ENCODE data around the gene TJAP1. TPM values are rescaled to one million over a fixed set of nuclear protein-coding genes. Genes with fewer than 3 reads are reported as not detected.
A peak's percentile ranks its signal among the peaks of the same experiment; 100 is the strongest.
"Not testable (repeated sequence)": the region's sequence is repeated elsewhere in the genome, so short reads cannot be mapped to it uniquely, and the experiment has no call there.

The TJAP1 gene
- total RNA-seq, 6 experiments from 2014 or later, result 9.2 to 16.0 (median 12.9) TPM

GRCh38 chr6:43497129-43497396, 19.7 kb downstream of the TJAP1 start:
- DNase-seq, result no peak

GRCh38 chr6:43497689-43498088, 20.3 kb downstream of the TJAP1 start:
- 93% methylated on average over 7 of the region's 12 CpGs for WGBS (ENCODE audit: insufficient coverage, low coverage, low lambda C conversion rate, missing lambda C conversion rate)
- ATAC-seq (no peak), DNase-seq (no peak)
- Histone ChIP-seq H3K9me3 (no peaks in the 10 kb centered on the region), H3K4me3 (no peak overlapping the region), H3K27me3 (no peaks in the 10 kb centered on the region), H3K27ac (no peak overlapping the region), H3K4me1 (peaks cover 0 to 23% (median 11%) of the 10 kb centered on the region in 4 donors), H3K36me3 (peaks cover 0 to 33% (median 9%) of the 10 kb centered on the region in 4 donors)
- intact Hi-C loops (cut with DNase I), result no loop called here
- no peak for TF ChIP-seq POLR2A (IDR thresholded peaks at IDR 0.05)
- TF ChIP-seq, protein P1, sequence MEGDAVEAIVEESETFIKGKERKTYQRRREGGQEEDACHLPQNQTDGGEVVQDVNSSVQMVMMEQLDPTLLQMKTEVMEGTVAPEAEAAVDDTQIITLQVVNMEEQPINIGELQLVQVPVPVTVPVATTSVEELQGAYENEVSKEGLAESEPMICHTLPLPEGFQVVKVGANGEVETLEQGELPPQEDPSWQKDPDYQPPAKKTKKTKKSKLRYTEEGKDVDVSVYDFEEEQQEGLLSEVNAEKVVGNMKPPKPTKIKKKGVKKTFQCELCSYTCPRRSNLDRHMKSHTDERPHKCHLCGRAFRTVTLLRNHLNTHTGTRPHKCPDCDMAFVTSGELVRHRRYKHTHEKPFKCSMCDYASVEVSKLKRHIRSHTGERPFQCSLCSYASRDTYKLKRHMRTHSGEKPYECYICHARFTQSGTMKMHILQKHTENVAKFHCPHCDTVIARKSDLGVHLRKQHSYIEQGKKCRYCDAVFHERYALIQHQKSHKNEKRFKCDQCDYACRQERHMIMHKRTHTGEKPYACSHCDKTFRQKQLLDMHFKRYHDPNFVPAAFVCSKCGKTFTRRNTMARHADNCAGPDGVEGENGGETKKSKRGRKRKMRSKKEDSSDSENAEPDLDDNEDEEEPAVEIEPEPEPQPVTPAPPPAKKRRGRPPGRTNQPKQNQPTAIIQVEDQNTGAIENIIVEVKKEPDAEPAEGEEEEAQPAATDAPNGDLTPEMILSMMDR (IDR thresholded peaks at IDR 0.05), result no peak

More at GRCh38 chr6:43497129-43497396, 19.7 kb downstream of the TJAP1 start:
- H3K4me1 ChIP-seq, result peaks cover 0 to 23% (median 11%) of the 10 kb centered on the region in 4 donors
- no peak overlapping the region for H3K4me3 ChIP-seq
- H3K9me3 ChIP-seq, result no peaks in the 10 kb centered on the region
- no peak overlapping the region for H3K27ac ChIP-seq
- no peak for TF ChIP-seq POLR2A (IDR thresholded peaks at IDR 0.05)
- TF ChIP-seq, protein P1 (IDR thresholded peaks at IDR 0.05), result no peak
- intact Hi-C loops (cut with DNase I), result no loop called here
- 87% methylated on average over 4 of the region's 6 CpGs for WGBS (ENCODE audit: insufficient coverage, low coverage, low lambda C conversion rate, missing lambda C conversion rate)
- no peaks in the 10 kb centered on the region for H3K27me3 ChIP-seq
- no peak for ATAC-seq
- H3K36me3 ChIP-seq, result peaks cover 0 to 30% (median 5%) of the 10 kb centered on the region in 4 donors

DNA sequence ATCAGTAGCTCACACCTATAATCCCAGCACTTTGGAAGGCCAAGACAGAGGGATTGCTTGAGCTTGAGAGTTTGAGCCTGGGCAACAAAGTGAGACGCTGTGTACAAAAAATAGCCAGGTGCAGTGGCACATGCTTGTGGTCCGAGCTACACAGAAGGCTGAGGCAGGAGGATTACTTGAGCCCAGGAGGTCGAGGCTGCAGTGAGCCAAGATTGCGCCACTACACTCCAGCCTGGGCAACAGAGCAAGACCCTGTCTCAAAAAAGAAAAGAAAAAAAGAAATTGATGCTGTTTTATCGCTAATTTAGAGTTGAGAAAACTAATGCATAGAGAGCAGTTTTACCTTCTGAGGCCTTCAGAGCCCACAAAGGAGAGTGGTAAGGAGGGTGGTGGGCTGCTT, 20.9 kb downstream of the TJAP1 start:
- ATAC-seq; intact Hi-C loops (cut with DNase I); H3K9me3 ChIP-seq; H3K27ac ChIP-seq; H3K4me3 ChIP-seq; DNase-seq; H3K27me3 ChIP-seq: not testable (repeated sequence)
- WGBS (ENCODE audit: insufficient coverage, low coverage, low lambda C conversion rate, missing lambda C conversion rate), result 95% methylated on average over 4 of the region's 5 CpGs
- Histone ChIP-seq H3K4me1 (peaks cover 0 to 23% (median 11%) of the 10 kb centered on the region in 4 donors), H3K36me3 (peaks cover 0 to 39% (median 9%) of the 10 kb centered on the region in 4 donors)

DNA sequence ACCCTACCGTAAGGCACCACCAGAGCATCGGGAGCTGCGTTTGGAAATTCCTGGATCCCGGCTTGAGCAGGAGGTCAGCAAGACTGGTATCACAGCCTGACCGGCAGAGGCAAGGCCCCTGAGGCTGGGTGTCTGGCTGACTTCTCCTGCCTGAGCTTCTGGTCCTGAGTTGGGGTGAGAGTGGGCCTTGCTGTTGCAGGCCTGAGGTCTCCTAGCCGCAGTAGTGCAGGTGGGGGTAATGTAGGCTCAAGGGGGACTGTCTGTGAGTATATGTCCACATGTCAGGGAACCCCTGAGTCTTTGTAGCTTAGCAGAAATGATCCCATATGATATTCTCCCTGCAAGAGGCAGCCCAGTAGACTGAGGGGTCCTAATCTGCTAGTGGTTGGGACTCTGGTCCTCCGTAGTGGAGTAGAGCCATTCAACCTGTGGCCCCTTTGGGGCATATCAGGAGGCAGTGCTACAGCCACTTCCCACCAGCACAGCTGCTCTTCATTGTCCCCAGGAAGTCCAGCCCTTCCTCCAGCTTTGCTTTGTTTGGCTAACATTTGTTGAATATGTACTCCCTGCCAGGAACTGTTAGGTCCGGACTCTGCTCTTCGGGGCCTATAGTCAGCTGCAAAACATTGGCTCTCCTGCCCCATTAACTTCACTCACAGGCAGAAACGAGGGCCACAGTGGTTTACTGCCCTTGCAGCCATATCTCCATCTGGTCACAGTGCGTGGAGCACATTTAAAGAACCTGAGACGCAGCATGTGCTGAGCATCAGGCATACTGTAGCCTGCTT, 21.9 kb downstream of the TJAP1 start:
- Histone ChIP-seq H3K27me3 (no peaks in the 10 kb centered on the region), H3K27ac (peak overlapping the region in 2 of 3 donors; percentile 30 to 47), H3K4me3 (no peak overlapping the region), H3K36me3 (peaks cover 0 to 47% (median 9%) of the 10 kb centered on the region in 4 donors), H3K4me1 (peaks cover 0 to 14% (median 7%) of the 10 kb centered on the region in 4 donors), H3K9me3 (no peaks in the 10 kb centered on the region)
- ATAC-seq, result peak; percentile 74 to 93 (median 84)
- intact Hi-C loops (cut with DNase I), result no loop called here
- TF ChIP-seq, protein P1 (IDR thresholded peaks at IDR 0.05), result no peak
- TF ChIP-seq POLR2A (IDR thresholded peaks at IDR 0.05), result no peak
- peak in 2 of 3 donors; percentile 55 to 78 for DNase-seq
- WGBS (ENCODE audit: insufficient coverage, low coverage, low lambda C conversion rate, missing lambda C conversion rate), result 50% methylated on average over 8 of the region's 12 CpGs

GRCh38 chr6:43500921-43501320, 23.6 kb downstream of the TJAP1 start:
- H3K4me1 ChIP-seq, result peaks cover 0 to 13% (median 7%) of the 10 kb centered on the region in 4 donors
- H3K27ac ChIP-seq, result no peak overlapping the region
- no peaks in the 10 kb centered on the region for H3K27me3 ChIP-seq
- 100% methylated on average over 3 of the region's 3 CpGs for WGBS (ENCODE audit: insufficient coverage, low coverage, low lambda C conversion rate, missing lambda C conversion rate)
- no peak for TF ChIP-seq POLR2A (IDR thresholded peaks at IDR 0.05)
- TF ChIP-seq, protein P1 (IDR thresholded peaks at IDR 0.05), result no peak
- peaks cover 0 to 53% (median 9%) of the 10 kb centered on the region in 4 donors for H3K36me3 ChIP-seq
- ATAC-seq (no peak), DNase-seq (no peak)
- H3K9me3 ChIP-seq, result no peaks in the 10 kb centered on the region
- no peak overlapping the region for H3K4me3 ChIP-seq
- intact Hi-C loops (cut with DNase I), result no loop called here
